GM20431 (cell line): ENCODE measurements around the gene SLC9C1.

ENCODE experiments used
- in situ Hi-C: fragments of 300-500 bp; cut with MseI, MboI; formaldehyde crosslinking; loops from one replicate; pipeline ENCODE4 v1.15.0; 2020; ENCODE audit warnings: low sequenced_read_pairs; ENCODE audit not compliant: unreplicated experiment

The SLC9C1 gene

DNA sequence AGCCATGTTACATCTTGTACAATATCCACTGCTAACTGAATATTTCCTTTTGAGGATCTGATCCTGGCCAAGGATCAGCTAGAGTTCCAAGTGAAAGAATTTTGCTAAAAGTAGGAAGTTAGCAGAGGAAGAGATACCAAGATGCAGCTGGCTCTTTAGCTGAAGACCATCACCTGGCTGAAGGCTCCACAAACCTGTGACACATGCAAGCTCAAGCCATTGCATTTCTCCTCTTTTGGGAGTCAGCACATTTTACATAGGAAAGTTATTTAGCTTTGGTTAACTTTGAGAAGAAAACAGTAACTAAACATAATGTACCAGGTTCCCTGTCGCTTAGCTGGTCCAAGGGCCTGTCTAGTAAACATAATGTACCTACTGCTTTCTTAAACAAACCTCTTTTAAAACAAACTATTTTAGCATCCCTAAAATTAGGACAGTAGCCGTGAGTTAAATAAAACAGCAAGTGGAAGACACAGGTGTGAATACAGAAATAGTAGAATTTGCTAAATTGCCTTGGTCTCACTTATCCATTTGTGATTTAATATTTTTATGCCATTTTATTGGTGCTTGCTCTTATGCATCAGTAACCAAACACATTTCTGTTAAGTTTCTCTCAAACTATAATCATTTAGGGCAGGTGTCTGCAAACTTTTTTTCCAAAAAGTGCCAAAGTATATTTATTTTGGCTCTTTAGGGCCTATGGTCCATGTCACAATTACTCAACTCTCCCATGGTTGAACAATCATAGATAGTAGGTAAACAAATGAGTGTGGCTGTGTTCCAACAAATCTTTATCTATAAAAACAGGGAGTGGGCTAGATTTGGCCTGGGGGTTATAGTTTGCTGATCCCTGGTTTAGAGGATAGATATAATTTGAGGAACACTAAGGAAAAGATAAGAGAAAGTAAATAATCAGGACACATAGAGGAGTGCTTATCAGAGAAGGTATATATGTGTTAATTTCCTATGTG is 172.2 kb downstream of the SLC9C1 start:
- in situ Hi-C loops = loop anchor here (25.0 kb wide), 1 partner anchor 190 kb away; no protein-coding TSS in a partner anchor

DNA sequence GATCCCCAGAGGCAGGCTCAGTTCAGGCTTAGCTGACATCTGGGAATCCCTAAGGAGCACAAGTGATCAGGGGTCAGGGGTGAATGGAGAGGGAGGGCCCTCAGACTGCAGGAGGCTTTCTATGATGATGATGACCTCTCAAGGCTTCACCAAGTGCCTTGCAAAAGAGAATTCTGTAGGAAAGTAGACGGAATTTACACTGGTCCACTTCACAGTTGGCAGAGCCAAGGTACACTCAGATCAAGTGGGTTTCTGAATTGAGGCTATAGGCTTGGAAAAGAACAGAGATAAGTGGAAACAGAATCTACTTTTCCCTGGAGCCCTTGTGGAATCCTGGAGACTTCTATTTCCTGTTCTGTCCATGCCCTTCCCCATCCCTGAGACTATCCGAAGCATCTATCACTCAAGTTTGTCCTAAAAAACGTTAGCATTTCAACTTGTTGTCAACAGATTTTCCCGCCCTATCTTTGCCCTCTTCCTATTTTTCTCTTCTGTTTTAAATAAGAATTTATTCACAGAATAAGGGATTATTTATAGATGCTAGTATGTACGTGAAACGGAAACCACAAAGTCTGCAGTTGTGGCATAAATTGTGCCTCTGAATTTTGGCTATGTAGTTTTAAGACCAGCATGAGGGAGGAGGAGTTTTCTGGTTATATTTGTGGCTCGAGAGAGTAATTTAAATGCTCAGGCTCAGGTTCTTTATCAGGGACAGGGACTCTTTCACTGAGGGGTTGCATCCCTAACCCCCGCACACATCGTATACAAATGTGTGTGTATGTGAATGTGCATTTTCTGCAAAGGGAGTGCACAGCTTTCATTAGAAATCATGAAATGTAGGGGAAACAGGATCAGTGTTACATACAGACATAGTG is 173.8 kb downstream of the SLC9C1 start:
- in situ Hi-C loops = loop anchor here (25.0 kb wide), 1 partner anchor 192 kb away; no protein-coding TSS in a partner anchor

DNA sequence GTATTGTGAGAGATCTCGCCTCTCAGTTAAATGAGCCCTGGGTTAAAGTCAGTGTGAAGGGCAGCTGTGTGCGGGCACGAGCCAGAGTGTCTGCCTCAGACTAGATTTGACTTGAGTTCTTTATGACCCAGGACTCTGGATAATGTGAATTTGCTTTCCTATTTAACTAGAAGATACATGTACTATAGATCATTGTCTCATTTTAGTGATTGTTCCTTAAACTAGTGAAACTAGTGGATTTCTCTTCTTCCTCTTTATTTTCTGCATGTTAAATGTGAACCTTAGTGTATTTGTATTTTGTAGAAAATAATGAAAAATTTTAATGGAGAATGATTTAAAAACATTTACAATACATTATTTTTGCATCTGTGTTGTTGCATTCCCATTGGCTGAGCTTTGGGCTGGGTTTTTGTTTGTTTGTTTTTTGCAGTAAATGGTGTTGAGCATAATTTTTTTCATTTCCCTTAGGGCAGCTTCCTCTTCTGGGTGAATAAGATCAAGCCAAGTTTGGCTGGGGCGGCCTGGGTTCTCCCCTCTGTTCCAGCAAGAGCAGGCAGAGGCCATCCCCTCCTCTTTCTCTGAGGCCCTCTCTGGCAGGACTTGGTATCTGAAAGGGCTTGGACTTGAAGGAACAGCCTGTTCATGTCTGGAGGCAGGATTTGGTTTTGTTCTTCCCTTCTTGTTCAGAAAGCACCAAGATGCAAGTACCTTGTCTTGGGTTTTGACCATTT is 176.0 kb downstream of the SLC9C1 start:
- in situ Hi-C loops = loop anchor here (25.0 kb wide), 1 partner anchor 194 kb away; no protein-coding TSS in a partner anchor

DNA sequence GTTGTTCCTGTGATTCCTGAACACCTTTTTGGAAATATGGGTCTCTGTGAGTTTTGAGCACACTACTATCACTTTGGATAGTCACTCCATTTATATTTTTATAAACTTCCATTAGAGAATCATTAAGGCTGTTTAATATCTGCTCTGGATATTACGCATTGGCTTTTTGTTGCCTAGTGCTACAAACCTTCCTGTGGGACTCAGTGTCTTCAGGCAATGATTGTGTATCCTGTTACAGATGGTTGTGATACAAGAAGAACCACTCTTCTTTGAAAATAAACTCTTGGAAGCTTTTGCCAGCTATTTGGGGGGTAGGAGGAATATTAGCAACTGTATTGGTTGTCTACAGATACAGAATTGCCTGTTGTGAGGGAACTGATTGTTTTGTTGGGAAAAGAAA is 176.6 kb downstream of the SLC9C1 start:
- in situ Hi-C loops = loop anchor here (25.0 kb wide), 1 partner anchor 195 kb away; no protein-coding TSS in a partner anchor

DNA sequence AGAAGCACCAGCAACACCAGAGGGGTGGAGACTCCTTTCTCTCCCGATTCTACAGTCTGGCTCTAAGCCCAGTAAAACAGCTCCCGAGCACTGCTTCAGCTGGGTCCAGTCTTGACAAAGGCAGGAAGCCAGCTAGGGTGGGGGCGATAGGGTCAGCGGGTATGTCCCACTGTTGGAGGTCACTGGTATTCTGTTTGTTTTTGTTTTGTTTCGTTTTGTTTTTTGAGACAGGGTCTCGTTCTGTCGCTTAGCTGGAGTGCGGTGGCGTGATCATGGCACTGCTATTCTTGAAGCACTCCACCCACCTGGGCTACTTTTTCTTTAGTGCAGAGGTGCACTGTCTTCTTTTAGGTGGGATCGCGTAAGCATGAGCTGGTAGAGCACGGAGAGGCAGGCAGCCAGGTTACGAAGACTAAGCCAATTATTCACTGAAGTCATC is 177.2 kb downstream of the SLC9C1 start:
- in situ Hi-C loops = loop anchor here (25.0 kb wide), 1 partner anchor 196 kb away; no protein-coding TSS in a partner anchor

DNA sequence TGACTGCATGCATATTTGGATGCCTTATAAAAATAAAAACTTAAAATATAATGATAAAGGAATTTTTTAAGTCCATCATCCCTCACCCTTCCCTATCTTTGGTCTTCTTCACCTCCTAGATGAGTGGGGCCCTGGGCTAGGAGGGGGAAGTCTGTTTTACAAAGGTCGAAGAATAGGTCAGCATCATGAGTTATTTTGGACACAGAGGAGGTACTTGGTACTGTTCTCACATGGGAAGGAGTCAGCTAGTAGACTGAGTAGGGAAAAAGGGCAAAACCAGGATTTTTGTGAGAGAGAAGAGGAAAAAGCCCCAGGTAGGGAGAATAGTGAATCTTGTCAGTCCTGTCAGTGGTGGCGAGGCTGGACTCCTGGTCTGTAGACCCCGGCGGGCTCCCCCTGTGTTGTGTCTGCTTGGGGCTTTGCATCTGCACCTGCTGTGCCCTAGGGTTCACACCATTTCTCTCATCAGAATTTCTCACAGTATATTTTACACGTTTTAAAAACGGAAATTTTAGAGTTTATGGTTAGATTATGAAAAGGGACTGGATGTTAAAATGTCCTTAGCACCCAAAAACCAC is 178.1 kb downstream of the SLC9C1 start:
- in situ Hi-C loops = loop anchor here (25.0 kb wide), 1 partner anchor 196 kb away; no protein-coding TSS in a partner anchor

DNA sequence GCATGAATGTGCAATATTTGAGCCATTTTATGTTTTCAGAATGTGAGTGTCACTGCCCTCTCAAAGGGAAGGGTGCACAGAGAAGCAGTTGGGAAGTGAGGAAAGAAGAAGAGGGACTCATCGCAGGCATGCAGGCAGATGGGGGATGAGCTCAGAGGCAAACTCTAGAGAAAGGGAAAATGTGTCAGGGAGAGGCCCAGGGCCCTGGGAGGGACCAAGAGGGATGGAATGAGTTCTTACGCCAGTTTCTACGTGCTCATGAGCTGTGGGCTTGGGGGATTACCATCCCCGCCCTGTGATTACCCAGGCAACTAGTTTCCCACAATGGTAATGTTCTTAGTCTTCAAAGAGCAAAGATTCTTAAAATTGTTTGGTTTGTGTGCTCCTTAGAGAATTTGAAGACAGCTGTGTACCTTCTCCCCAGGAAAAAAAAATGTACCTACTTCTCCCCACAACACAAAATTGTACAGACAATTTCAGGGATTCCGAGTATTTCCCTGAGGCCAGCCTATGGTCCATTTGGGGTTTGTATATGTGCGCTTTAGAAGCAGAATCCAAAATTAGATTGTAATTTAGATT is 178.8 kb downstream of the SLC9C1 start:
- in situ Hi-C loops = loop anchor here (25.0 kb wide), 1 partner anchor 197 kb away; no protein-coding TSS in a partner anchor

DNA sequence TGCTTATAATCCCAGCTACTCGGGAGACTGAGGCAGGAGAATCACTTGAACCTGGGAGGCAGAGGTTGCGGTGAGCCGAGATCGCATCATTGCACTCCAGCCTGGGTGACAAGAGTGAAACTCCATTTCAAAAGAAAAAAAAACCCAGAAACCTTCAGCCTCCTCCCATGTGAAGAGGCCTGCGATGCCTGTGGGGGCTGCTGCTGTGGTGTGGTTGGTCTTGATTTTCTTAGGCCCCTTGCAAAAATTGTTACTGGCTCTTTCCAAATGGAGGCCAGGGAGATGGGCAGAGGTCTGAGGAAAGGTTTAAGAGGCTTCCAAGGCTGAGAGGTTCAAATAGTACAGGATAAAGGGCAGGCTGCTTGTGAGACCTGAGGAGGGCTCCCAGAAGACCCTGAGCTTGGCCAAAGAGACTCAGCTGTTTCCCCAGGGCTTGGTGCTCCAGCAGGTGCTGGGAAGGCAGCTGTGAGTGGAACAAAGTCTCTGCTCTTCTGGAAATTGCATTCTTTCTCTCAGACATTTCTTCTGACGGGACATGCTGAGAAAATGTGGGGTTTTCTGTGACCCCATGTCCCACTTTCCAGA is 179.3 kb downstream of the SLC9C1 start:
- in situ Hi-C loops = loop anchor here (25.0 kb wide), 1 partner anchor 198 kb away; no protein-coding TSS in a partner anchor

DNA sequence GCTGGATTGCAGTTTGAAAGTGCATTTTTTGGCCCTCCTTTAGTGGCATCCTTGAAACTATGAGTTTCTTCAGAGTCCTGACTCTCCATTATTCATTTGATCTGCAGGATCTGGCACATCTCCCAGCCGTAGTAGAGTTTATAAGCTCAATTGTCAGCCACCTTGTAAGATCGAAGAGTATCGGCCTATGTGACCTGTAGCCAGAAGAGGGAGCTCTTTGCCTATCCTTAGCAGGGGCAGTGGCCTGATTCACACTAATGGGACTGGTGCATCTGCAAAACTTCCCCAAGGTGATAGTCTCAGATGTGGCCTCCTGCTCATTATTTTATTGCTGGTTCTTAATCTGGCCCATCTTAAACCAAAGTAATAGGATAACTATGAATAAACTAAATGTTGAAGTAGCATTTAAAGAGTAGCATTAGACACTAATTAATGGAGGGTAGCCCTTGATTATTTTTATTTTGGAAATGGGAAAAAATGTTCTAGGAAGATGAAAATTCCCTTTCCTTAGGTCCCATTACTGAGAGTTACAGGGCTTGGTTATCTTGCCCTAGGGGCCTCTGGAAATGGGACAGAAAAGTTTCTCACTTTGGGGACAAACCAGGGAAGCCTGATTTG is 182.1 kb downstream of the SLC9C1 start:
- in situ Hi-C loops = loop anchor here (25.0 kb wide), 1 partner anchor 200 kb away; no protein-coding TSS in a partner anchor

DNA sequence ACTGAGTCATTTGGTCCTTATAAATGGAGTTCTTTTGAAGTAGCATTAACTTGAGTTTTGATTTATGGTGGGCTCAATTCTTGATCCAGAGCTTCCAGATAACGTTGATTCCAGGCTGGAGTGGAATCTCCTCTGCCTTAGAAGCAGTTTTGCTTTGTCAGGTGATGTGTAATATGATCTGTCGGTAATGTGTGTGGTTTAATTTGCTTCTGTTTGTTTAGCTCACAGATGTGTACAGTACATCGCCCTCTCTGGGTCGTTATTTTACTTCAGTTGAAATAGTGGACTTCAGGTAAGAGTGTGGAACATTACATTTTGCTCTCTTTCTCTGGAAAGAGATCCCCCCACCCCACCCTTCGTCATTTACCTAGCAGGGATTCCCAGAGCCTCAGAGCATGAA is 184.7 kb downstream of the SLC9C1 start:
- in situ Hi-C loops = loop anchor here (25.0 kb wide), 1 partner anchor 203 kb away; no protein-coding TSS in a partner anchor

DNA sequence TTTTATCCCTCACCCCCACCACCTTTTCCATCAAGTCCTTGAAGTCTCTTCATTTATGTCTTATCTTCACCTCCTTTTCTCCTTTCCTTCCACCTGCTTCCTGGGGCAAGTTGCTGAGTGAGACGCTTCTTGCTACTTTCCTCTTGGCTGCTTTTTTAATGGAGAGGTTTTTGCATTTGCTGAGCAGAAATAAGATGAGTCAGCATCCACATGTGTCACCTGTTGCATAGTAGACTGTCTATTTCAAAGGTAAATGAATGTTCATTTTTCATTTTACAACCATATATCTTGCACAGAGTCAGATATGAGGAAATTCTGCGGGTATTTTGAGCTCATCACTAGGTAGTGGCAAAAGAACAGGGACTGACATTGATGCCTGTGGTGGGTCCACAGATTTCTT is 189.2 kb downstream of the SLC9C1 start:
- in situ Hi-C loops = loop anchor here (25.0 kb wide), 1 partner anchor 208 kb away; no protein-coding TSS in a partner anchor

DNA sequence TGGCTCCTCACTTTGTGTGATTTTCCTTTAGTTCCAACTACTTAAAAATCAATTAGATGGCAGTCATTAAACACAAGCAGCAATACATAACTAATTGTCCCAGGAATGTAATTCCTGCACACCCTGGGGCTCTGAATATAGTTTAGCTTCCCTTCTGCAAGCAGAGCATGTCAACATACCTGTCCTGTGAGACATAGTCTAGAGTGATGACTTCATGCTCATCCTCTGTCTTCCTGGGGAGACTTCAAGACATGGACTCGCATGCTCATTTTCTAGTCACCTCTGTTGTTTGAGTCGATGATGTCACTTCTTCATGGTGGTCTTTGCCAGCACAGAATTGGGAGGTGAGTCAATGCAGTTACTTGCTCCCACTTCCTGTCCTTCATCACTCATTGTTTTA is 192.1 kb downstream of the SLC9C1 start:
- in situ Hi-C loops = loop anchor here (25.0 kb wide), 1 partner anchor 210 kb away; no protein-coding TSS in a partner anchor

DNA sequence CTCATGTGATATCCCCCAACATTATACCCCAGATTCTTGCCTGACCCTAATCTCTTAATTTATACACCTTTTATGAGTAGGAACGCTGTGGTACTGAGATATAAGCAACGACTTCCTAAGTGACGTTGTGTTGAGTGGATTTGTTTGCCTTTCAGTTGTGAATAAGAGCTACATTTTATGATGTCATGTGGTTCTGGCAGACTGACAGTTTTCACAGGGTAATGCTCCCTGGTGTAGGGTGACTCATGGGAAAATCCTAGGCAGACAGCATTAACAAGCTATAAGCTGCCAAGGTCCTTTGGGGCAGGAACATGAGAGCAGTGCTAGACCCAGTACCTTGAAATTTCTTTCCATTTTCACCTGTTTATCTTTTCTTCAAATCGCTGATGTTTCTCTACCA is 196.6 kb downstream of the SLC9C1 start:
- in situ Hi-C loops = no loop called here

DNA sequence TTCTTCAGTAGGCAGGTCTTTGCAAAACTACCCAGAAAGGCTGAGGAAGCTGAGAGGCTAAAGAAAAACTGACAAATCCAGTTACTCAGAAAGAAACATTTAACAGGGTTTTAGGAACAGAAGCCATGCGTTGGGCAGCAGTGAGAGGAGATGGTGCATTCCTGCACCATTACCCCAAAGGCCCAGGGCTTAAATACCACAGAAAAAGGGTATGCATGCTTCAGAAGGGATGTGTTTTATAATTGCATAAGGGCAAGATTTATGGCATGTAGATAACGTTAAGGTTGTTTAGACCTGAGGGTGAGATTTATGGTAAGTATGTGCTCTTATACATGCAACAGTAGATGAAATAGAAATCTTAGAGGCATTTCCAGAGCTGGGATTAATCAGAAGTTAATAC is 197.8 kb downstream of the SLC9C1 start:
- in situ Hi-C loops = no loop called here

DNA sequence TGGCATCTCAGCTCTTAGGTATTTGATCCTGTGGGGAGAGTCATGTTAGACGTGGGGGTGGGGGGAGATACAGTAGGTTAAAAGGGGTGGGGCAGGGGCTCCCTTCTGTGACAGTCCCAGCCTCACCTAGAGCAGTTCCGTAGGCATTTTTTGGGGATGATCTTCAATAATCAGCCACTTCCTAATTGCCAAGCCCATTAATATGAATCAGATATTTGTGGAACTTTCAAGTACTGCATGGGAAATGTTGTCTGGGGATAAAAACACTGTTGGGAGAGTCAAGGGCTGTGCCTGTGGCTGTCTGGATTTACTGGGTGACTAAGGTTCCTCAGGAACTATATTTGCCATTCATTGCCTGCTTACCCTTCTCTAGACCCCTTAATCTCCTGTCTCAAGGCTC is 198.3 kb downstream of the SLC9C1 start:
- in situ Hi-C loops = no loop called here

DNA sequence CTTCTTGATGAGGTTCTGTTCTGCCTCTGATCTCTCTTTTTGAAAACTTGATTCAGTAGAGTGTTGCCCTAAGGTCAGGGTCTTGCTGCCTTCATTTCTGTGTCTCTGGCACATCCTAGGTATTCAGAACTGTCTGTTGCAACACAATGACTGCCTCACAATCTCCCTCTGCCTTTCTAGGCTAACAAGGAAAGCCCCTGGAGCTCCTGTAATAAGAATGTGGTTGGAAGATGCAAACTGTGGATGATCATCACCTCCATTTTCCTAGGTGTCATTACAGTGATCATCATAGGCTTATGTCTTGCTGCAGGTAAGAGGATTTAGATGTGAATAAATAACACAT is 200.9 kb downstream of the SLC9C1 start:
- in situ Hi-C loops = no loop called here

DNA sequence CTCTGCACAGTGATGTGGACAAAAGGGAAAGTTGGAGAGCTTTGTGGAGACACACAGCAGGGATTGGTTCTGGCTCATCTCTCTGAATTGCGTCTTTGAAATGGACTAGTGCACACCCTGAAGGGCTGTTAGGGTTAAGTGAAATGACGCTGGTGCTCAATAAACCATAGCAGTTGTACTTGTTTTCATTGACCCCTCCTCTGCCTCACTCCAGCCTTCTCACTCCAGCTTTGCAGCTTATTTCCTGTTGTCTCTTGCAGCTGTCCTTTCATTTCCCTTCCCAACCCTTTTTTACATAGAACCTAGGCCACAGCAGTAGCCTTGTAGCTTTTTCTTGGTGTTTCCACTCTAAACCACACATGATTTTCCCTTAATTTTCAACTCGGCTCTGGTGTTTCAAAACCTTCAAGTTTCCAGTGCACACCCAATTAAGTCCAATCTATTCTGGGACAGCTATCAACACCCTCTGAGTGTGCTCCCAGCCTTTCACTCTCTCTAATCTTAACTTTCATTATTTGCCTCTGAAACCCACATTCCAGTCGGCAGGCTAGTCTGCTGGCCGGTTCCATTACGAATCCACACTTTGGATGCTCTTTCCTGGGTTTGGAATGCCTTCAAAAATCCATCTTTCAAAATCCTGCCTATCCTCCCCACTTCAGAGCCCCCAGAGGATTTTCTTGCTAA is 201.4 kb downstream of the SLC9C1 start:
- in situ Hi-C loops = no loop called here
